Measurements from ENCODE around the gene PSAPL1. TPM values are rescaled to one million over a fixed set of nuclear protein-coding genes. Genes with fewer than 3 reads are reported as not detected.

Gene PSAPL1
- total and polyA plus RNA-seq, 9 of the 15 experiments (the other 6 are each of a cell fraction or from before 2014, with no cell fraction given) = not detected

DNA sequence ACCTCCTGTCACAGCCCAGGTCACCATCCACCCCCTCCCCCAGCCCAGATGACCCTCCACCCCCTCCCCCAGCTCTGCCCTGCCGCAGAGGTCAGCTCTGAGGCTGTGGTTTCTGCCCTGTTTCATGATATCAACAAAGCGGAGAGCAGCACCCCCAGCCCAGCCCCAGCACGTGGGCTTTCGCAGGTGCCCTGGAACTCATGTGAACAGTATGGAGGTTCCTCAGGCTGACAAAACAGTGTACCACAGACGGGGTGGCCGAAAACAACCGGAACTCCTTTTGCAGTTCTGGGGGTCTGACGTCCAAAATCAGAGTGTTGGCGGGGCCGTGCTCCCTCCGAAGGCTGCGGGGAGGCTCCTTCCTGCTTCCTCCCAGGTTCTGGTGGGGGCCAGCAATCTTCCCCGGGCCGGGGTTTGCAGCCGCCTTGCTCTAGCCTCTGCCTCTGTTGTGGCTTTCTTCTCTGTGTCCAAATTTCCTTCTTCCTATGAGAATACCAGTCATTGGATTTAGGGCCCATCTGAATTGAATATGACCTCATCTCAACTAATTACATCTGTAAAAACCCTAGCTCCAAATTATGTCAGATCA is 7.9 kb upstream of the PSAPL1 start:
- no peak for FAIRE-seq
- Histone ChIP-seq H3K36me3 (ENCODE audit: control insufficient read depth, insufficient read depth, low read length) (no peaks in the 10 kb centered on the region), H3K4me2 (ENCODE audit: insufficient read depth, low read length) (no peak overlapping the region), H3K4me1 (replicated peaks in 1 of 2; ENCODE audit: control insufficient read depth in 2 of 2, insufficient read depth in 2 of 2, low read length in 2 of 2) (no peaks in the 10 kb centered on the region), H3K79me2 (ENCODE audit: control insufficient read depth, insufficient read depth, low read length) (no peaks in the 10 kb centered on the region), H2AFZ (ENCODE audit: low read depth, low read length) (no peak overlapping the region), H3K9me1 (ENCODE audit: control insufficient read depth, insufficient read depth, low read length) (no peaks in the 10 kb centered on the region), H3K4me3 (no peak overlapping the region), H3K9me3 (replicated peaks; ENCODE audit: control insufficient read depth, insufficient read depth, low read depth, low read length) (no peaks in the 10 kb centered on the region), H3K27ac (ENCODE audit: extremely low read depth, low read depth, low read length) (no peak overlapping the region), H3K27me3 (ENCODE audit: control insufficient read depth in 2 of 2, insufficient read depth in 2 of 2, low read length in 2 of 2) (no peaks in the 10 kb centered on the region; a peak in 1 of 5 replicates), H4K20me1 (replicated peaks; ENCODE audit: control insufficient read depth, insufficient read depth, low read length) (peaks cover 6% of the 10 kb centered on the region; the same call in 1 of the 2 replicates), H3K9ac (ENCODE audit: insufficient read depth in 1 of 2, low read depth in 2 of 2, low read length in 2 of 2) (no peak overlapping the region)
- intact Hi-C loops (cut with micrococcal nuclease) = no loop called here
- POLR2A ChIA-PET = interaction anchor here (0.5 kb wide), 1 partner anchor 81 kb away, joined by 3 read pairs; no protein-coding TSS in a partner anchor
- WGBS (ENCODE audit: insufficient coverage, low coverage, missing lambda C conversion rate) = 2% methylated on average over 14 of the region's 15 CpGs
- no peak for ATAC-seq
- no TSS peak for BruUV-seq (replicated peaks)
- DNase-seq (ENCODE audit: extremely low read depth in 1 of 4, low spot score in 3 of 4) = no peak
- CTCF ChIA-PET (ENCODE audit: low intra/inter-chr PET ratio) = no interaction called here
- in situ Hi-C loops (cut with MboI) = no loop called here
- TF ChIP-seq, protein P1, sequence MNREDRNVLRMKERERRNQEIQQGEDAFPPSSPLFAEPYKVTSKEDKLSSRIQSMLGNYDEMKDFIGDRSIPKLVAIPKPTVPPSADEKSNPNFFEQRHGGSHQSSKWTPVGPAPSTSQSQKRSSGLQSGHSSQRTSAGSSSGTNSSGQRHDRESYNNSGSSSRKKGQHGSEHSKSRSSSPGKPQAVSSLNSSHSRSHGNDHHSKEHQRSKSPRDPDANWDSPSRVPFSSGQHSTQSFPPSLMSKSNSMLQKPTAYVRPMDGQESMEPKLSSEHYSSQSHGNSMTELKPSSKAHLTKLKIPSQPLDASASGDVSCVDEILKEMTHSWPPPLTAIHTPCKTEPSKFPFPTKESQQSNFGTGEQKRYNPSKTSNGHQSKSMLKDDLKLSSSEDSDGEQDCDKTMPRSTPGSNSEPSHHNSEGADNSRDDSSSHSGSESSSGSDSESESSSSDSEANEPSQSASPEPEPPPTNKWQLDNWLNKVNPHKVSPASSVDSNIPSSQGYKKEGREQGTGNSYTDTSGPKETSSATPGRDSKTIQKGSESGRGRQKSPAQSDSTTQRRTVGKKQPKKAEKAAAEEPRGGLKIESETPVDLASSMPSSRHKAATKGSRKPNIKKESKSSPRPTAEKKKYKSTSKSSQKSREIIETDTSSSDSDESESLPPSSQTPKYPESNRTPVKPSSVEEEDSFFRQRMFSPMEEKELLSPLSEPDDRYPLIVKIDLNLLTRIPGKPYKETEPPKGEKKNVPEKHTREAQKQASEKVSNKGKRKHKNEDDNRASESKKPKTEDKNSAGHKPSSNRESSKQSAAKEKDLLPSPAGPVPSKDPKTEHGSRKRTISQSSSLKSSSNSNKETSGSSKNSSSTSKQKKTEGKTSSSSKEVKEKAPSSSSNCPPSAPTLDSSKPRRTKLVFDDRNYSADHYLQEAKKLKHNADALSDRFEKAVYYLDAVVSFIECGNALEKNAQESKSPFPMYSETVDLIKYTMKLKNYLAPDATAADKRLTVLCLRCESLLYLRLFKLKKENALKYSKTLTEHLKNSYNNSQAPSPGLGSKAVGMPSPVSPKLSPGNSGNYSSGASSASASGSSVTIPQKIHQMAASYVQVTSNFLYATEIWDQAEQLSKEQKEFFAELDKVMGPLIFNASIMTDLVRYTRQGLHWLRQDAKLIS (CRISPR knock-in tag; IDR thresholded peaks at IDR 0.05) = no peak
- TF ChIP-seq ZNF232 (CRISPR knock-in tag; IDR thresholded peaks at IDR 0.05) = no peak
